ENCODE measurements around the gene KRCC1. TPM values are rescaled to one million over a fixed set of nuclear protein-coding genes. Genes with fewer than 3 reads are reported as not detected.
A peak's percentile ranks its signal among the peaks of the same experiment; 100 is the strongest.

KRCC1 gene
- polyA plus RNA-seq, 1 donor from 2014 or later, result 26.6 TPM

GRCh38 chr2:88016960-88017779, 38.4 kb downstream of the KRCC1 start:
- Histone ChIP-seq H3K27ac (ENCODE audit: low read length) (peak overlapping the region; percentile 33), H3K4me3 (ENCODE audit: low read length) (peak overlapping the region; percentile 70), H3K27me3 (ENCODE audit: insufficient read depth, low read depth, low read length) (no peaks in the 10 kb centered on the region), H2AFZ (ENCODE audit: low read depth, low read length) (peak overlapping the region; percentile 56), H3K36me3 (ENCODE audit: insufficient read depth, low read length) (no peaks in the 10 kb centered on the region), H3F3A (ENCODE audit: insufficient read depth, low read length, poor library complexity, severe bottlenecking) (no peaks in the 10 kb centered on the region), H3K4me2 (ENCODE audit: low read length) (no peak overlapping the region), H3K79me2 (replicated peaks; ENCODE audit: insufficient read depth, low read length) (no peaks in the 10 kb centered on the region), H4K20me1 (ENCODE audit: insufficient read depth) (no peaks in the 10 kb centered on the region), H3K9me3 (ENCODE audit: low read length) (no peaks in the 10 kb centered on the region), H3K9me2 (ENCODE audit: insufficient read depth, low read length) (no peaks in the 10 kb centered on the region), H3K9ac (ENCODE audit: low read length) (peak overlapping the region; percentile 64)
- TF ChIP-seq, protein P1, sequence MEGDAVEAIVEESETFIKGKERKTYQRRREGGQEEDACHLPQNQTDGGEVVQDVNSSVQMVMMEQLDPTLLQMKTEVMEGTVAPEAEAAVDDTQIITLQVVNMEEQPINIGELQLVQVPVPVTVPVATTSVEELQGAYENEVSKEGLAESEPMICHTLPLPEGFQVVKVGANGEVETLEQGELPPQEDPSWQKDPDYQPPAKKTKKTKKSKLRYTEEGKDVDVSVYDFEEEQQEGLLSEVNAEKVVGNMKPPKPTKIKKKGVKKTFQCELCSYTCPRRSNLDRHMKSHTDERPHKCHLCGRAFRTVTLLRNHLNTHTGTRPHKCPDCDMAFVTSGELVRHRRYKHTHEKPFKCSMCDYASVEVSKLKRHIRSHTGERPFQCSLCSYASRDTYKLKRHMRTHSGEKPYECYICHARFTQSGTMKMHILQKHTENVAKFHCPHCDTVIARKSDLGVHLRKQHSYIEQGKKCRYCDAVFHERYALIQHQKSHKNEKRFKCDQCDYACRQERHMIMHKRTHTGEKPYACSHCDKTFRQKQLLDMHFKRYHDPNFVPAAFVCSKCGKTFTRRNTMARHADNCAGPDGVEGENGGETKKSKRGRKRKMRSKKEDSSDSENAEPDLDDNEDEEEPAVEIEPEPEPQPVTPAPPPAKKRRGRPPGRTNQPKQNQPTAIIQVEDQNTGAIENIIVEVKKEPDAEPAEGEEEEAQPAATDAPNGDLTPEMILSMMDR (IDR thresholded peaks at IDR 0.05; ENCODE audit: poor library complexity, severe bottlenecking), result no peak
- TF ChIP-seq MXI1 (conservative IDR thresholded peaks at IDR 0.05; ENCODE audit: poor library complexity, severe bottlenecking) (no peak), POLR2AphosphoS5 (IDR thresholded peaks at IDR 0.05) (no peak), RAD21 (conservative IDR thresholded peaks at IDR 0.05) (no peak), EP300 (conservative IDR thresholded peaks at IDR 0.05; ENCODE audit: poor library complexity, severe bottlenecking) (no peak), TAF1 (IDR thresholded peaks at IDR 0.05; ENCODE audit: low read depth) (no peak), EZH2 (IDR thresholded peaks at IDR 0.05; ENCODE audit: borderline replicate concordance, insufficient read depth, low read length, poor library complexity, severe bottlenecking) (no peak), SMC3 (conservative IDR thresholded peaks at IDR 0.05; ENCODE audit: poor library complexity) (no peak)
- TF ChIP-seq, protein P2, sequence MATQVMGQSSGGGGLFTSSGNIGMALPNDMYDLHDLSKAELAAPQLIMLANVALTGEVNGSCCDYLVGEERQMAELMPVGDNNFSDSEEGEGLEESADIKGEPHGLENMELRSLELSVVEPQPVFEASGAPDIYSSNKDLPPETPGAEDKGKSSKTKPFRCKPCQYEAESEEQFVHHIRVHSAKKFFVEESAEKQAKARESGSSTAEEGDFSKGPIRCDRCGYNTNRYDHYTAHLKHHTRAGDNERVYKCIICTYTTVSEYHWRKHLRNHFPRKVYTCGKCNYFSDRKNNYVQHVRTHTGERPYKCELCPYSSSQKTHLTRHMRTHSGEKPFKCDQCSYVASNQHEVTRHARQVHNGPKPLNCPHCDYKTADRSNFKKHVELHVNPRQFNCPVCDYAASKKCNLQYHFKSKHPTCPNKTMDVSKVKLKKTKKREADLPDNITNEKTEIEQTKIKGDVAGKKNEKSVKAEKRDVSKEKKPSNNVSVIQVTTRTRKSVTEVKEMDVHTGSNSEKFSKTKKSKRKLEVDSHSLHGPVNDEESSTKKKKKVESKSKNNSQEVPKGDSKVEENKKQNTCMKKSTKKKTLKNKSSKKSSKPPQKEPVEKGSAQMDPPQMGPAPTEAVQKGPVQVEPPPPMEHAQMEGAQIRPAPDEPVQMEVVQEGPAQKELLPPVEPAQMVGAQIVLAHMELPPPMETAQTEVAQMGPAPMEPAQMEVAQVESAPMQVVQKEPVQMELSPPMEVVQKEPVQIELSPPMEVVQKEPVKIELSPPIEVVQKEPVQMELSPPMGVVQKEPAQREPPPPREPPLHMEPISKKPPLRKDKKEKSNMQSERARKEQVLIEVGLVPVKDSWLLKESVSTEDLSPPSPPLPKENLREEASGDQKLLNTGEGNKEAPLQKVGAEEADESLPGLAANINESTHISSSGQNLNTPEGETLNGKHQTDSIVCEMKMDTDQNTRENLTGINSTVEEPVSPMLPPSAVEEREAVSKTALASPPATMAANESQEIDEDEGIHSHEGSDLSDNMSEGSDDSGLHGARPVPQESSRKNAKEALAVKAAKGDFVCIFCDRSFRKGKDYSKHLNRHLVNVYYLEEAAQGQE (IDR thresholded peaks at IDR 0.05; ENCODE audit: borderline replicate concordance), result no peak

DNA sequence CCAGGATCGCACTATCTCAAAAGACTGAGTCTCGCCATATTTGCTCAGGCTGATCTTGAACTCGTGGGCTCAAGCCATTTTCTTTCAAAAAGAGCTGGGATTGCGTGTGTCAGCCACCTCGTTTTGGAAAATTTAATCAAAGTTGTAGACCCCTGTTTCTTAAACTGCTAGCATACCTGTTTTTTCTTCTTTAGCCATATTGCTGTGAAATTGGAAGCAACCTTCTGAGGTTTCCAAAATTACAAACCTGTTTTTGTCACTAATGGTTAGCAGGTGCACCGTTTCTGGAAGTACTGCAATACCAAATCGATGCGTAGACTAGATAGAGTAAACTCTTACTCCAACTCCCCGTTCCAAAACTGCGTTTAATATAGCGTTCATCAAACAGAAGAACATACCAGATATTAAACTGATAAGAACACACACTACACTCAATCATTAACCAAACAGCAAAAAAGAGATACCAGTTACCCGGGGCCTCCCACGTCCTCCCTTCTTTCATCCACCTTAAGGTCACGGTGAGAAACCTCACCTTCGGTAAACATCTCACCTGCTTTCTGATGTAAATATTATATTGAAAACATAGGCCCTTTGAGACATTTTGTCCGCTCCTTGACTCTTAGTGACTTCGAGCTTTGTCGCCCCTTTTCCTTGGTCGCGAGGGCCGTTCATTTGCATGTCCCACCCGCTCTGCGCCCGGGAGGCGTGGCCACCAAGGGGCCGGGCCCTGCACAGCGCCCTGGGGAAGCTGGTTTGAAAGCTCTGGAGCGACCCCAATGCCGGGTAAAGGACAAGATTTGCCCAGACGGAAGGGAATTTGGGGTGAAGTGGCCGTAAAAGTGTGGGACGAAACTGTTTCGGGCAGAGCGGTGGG, 39.3 kb downstream of the KRCC1 start, which contains the start of gene RNU2-63P:
Gene RNU2-63P (minus strand): TSS at position 462 of the 874 bp plus-strand sequence.
- Histone ChIP-seq H3K27ac (ENCODE audit: low read length) (peak within 1 kb of the TSS; percentile 33), H3K27me3 (ENCODE audit: insufficient read depth, low read depth, low read length) (no peaks in the 10 kb centered on the region), H3K9me3 (ENCODE audit: low read length) (no peaks in the 10 kb centered on the region), H3K4me3 (ENCODE audit: low read length) (peak within 1 kb of the TSS; percentile 70), H4K20me1 (ENCODE audit: insufficient read depth) (no peaks in the 10 kb centered on the region), H3K4me2 (ENCODE audit: low read length) (no peak within 1 kb of the TSS), H2AFZ (ENCODE audit: low read depth, low read length) (peak within 1 kb of the TSS; percentile 56), H3K79me2 (replicated peaks; ENCODE audit: insufficient read depth, low read length) (no peaks in the 10 kb centered on the region), H3K9me2 (ENCODE audit: insufficient read depth, low read length) (no peaks in the 10 kb centered on the region), H3K9ac (ENCODE audit: low read length) (peak within 1 kb of the TSS; percentile 64), H3K36me3 (ENCODE audit: insufficient read depth, low read length) (no peaks in the 10 kb centered on the region), H3F3A (ENCODE audit: insufficient read depth, low read length, poor library complexity, severe bottlenecking) (no peaks in the 10 kb centered on the region)
- peak; percentile 90 for TF ChIP-seq POLR2AphosphoS5 (IDR thresholded peaks at IDR 0.05)
- no peak for TF ChIP-seq TAF1 (IDR thresholded peaks at IDR 0.05; ENCODE audit: low read depth)
- peak; percentile 45 for TF ChIP-seq EP300 (conservative IDR thresholded peaks at IDR 0.05; ENCODE audit: poor library complexity, severe bottlenecking)
